ENCODE measurements around the gene HSF2. TPM values are rescaled to one million over a fixed set of nuclear protein-coding genes. Genes with fewer than 3 reads are reported as not detected.

Gene HSF2
- total RNA-seq, 1 donor from 2014 or later: 27.5 TPM

DNA sequence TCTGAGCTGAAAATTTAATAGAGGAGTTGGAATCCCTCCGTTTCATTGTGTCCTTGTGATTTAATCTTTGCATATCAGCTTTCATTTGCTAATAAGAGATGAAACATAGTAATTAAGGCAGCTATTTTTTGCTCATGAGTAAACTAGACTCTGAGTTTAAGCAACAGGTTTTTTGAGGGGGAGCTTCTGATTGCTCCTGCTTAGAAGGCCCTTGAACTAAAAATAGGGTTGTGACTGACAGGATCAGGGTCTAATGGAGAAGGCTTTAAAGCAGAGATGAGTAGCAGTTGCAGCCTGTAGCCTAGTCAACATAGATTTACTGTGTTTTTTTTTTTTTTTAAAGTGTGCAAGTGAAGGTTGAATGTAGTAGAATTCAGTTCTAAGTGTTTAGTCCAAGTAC, 17.4 kb downstream of the HSF2 start:
- Histone ChIP-seq H3K27me3 (no peaks in the 10 kb centered on the region), H3K4me3 (no peak overlapping the region), H3K36me3 (peaks cover 0 to 31% of the 10 kb centered on the region in 2 donors), H3K9me3 (no peaks in the 10 kb centered on the region), H3K4me1 (no peaks in the 10 kb centered on the region), H3K27ac (no peak overlapping the region)
- TF ChIP-seq POLR2A (IDR thresholded peaks at IDR 0.05) (no peak), POLR2AphosphoS5 (IDR thresholded peaks at IDR 0.05; ENCODE audit: insufficient read depth in 1 of 2, low read depth in 1 of 2) (no peak)
- TF ChIP-seq, protein P1, sequence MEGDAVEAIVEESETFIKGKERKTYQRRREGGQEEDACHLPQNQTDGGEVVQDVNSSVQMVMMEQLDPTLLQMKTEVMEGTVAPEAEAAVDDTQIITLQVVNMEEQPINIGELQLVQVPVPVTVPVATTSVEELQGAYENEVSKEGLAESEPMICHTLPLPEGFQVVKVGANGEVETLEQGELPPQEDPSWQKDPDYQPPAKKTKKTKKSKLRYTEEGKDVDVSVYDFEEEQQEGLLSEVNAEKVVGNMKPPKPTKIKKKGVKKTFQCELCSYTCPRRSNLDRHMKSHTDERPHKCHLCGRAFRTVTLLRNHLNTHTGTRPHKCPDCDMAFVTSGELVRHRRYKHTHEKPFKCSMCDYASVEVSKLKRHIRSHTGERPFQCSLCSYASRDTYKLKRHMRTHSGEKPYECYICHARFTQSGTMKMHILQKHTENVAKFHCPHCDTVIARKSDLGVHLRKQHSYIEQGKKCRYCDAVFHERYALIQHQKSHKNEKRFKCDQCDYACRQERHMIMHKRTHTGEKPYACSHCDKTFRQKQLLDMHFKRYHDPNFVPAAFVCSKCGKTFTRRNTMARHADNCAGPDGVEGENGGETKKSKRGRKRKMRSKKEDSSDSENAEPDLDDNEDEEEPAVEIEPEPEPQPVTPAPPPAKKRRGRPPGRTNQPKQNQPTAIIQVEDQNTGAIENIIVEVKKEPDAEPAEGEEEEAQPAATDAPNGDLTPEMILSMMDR (IDR thresholded peaks at IDR 0.05): no peak
- intact Hi-C loops (cut with DNase I): no loop called here
- no peak for DNase-seq (ENCODE audit: extremely low spot score in 2 of 2)

DNA sequence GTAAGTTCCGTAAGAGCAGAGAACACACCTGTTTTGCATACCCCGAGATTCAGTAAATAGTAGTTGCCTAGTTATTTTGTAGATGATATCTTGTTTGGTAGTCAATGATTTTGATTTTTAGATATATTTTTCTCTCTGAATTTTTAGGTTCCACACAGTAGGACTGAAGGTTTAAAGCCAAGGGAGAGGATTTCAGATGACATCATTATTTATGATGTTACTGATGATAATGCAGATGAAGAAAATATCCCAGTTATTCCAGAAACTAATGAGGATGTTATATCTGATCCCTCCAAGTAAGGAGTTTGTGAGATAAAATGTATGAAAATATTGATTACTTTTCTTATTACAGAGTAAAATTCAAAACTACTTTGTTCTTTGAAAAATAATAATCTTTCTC, 22.6 kb downstream of the HSF2 start:
- peaks cover 0 to 39% of the 10 kb centered on the region in 2 donors for H3K36me3 ChIP-seq
- DNase-seq (ENCODE audit: extremely low spot score in 2 of 2): no peak
- TF ChIP-seq, protein P1 (IDR thresholded peaks at IDR 0.05): no peak
- H3K27ac ChIP-seq: no peak overlapping the region
- intact Hi-C loops (cut with DNase I): no loop called here
- no peaks in the 10 kb centered on the region for H3K4me1 ChIP-seq
- H3K27me3 ChIP-seq: no peaks in the 10 kb centered on the region
- no peak overlapping the region for H3K4me3 ChIP-seq
- H3K9me3 ChIP-seq: no peaks in the 10 kb centered on the region

DNA sequence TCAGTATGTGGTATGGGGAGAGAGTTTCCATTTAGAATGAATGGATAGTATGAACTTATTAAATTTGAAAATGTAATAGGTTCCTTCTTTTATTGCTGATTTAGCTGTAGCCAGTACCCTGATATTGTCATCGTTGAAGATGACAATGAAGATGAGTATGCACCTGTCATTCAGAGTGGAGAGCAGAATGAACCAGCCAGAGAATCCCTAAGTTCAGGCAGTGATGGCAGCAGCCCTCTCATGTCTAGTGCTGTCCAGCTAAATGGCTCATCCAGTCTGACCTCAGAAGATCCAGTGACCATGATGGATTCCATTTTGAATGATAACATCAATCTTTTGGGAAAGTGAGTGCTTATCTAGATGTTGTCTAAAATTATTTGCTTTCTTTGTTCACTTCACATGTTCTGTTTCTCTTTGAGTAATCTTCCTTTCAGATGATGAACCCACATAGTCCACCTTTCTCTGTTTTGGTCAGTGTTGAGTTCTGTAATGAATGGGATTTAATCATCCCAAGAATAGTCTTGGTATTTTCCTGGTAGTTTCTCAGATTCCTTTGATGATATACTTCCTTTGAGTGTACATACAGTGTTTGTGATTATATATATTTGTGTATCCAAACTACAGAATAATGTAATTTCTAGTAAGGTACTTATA, 23.3 kb downstream of the HSF2 start:
- Histone ChIP-seq H3K27ac (no peak overlapping the region), H3K4me1 (no peaks in the 10 kb centered on the region), H3K36me3 (peaks cover 0 to 39% of the 10 kb centered on the region in 2 donors), H3K4me3 (no peak overlapping the region), H3K27me3 (no peaks in the 10 kb centered on the region), H3K9me3 (no peaks in the 10 kb centered on the region)
- no peak for DNase-seq (ENCODE audit: extremely low spot score in 2 of 2)
- intact Hi-C loops (cut with DNase I): no loop called here
- TF ChIP-seq, protein P1 (IDR thresholded peaks at IDR 0.05): no peak
- TF ChIP-seq POLR2AphosphoS5 (IDR thresholded peaks at IDR 0.05; ENCODE audit: insufficient read depth in 1 of 2, low read depth in 1 of 2) (no peak), POLR2A (IDR thresholded peaks at IDR 0.05) (no peak)

DNA sequence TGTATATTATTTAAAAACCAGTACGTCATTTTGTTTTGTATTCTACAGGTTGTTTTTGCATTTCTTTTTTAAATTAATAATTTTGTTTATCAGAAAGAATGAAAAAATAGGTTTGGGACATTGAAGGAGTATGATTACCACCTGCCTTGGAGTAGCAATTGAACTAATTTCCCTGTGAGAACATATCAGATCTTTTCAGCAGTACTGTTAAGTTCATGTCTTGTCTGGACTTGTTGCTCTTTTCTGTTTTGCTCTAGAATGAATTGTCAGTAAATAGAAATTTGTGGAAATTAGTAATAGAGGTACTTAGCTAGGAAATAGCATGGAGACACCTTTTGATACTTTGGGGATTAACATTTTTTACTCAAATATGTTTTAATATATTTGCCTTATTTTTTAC, 24.3 kb downstream of the HSF2 start:
- TF ChIP-seq POLR2AphosphoS5 (IDR thresholded peaks at IDR 0.05; ENCODE audit: insufficient read depth in 1 of 2, low read depth in 1 of 2) (no peak), POLR2A (IDR thresholded peaks at IDR 0.05) (no peak)
- TF ChIP-seq, protein P1 (IDR thresholded peaks at IDR 0.05): no peak
- Histone ChIP-seq H3K27ac (no peak overlapping the region), H3K9me3 (no peaks in the 10 kb centered on the region), H3K4me1 (peaks cover under 1% of the 10 kb centered on the region), H3K27me3 (no peaks in the 10 kb centered on the region), H3K36me3 (peaks cover 0 to 39% of the 10 kb centered on the region in 2 donors), H3K4me3 (no peak overlapping the region)
- DNase-seq (ENCODE audit: extremely low spot score in 2 of 2): no peak
- intact Hi-C loops (cut with DNase I): no loop called here

DNA sequence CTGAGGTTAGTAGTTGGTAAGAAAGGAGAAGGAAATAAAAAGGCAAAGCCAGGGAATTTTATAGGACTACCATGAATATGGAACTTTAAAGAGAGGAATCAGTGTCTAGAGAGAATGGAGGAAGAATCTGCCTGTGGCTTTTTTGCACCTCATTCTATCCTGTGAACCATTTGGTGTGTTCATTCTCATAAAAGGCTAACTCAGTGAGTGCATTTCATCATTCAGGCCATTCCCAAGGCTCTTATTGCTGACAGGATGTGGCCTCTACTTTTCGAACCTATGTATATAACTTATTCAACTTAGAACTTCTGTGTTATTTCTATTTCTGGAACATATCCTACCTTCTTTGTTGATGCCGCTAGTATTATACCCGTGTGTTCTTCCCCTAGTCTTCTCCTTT, 27.1 kb downstream of the HSF2 start:
- intact Hi-C loops (cut with DNase I): no loop called here
- Histone ChIP-seq H3K36me3 (peaks cover 0 to 27% of the 10 kb centered on the region in 2 donors), H3K27me3 (no peaks in the 10 kb centered on the region)

More for the DNA sequence above, 27.1 kb downstream of the HSF2 start:
- Histone ChIP-seq H3K4me3 (no peak overlapping the region), H3K9me3 (no peaks in the 10 kb centered on the region), H3K27ac (no peak overlapping the region), H3K4me1 (peaks cover 12% of the 10 kb centered on the region)
- TF ChIP-seq POLR2A (IDR thresholded peaks at IDR 0.05) (no peak), POLR2AphosphoS5 (IDR thresholded peaks at IDR 0.05; ENCODE audit: insufficient read depth in 1 of 2, low read depth in 1 of 2) (no peak)
- TF ChIP-seq, protein P1 (IDR thresholded peaks at IDR 0.05): no peak
- DNase-seq (ENCODE audit: extremely low spot score in 2 of 2): no peak

All from vagina (tissue), 2 donors.